HepG2 (cell line): ENCODE results near the gene REELD1. TPM values are rescaled to one million over a fixed set of nuclear protein-coding genes. Genes with fewer than 3 reads are reported as not detected.

Source experiments
- ATAC-seq: fragments of 200-7000 bp; cut with Tn5 transposase; 3 replicates; pipeline ENCODE4 v1.9.1; 2020; ENCODE audit warnings: mild to moderate bottlenecking, moderate library complexity
- BruUV-seq: library from RNA; stranded (reverse); fragments of 400-500 nt; replicated peaks from 2 replicates; lab custom pipeline; 2021; lab: Mats Ljungman, UMichigan
- CTCF ChIA-PET: fragments of 300-600 bp; formaldehyde crosslinking; extraction: SDS; loops from one replicate; lab custom pipeline; 2021; ENCODE audit warnings: low total read pairs, inconsistent platforms, low intra/inter-chr PET ratio; lab: Yijun Ruan, JAX
- POLR2A ChIA-PET: fragments of 350-600 bp; sonication (Branson Sonifier 250); formaldehyde crosslinking; loops from one replicate; lab custom pipeline; 2020; ENCODE audit warnings: antibody characterized with exemption, inconsistent platforms; lab: Yijun Ruan, JAX
- DNase-seq: peaks from one replicate; pipeline ENCODE4 v3.0.0-alpha.2; 2015; ENCODE audit warnings: low spot score
- FAIRE-seq: peaks from 3 replicates; lab custom pipeline; 2011; peaks lifted over from hg19 to GRCh38; lab: Jason Lieb, UNC
- H2AFZ ChIP-seq: one replicate; pipeline ENCODE4 v1.6.1; 2011; ENCODE audit warnings: low read length, inconsistent platforms
- H3K27ac ChIP-seq: fragments of 300-600 bp; 3 replicates; pipeline ENCODE4 v1.8.0; 2011; ENCODE audit warnings: mixed run types, mild to moderate bottlenecking, mixed read lengths, low read length, inconsistent platforms; ENCODE audit not compliant: insufficient read depth; ENCODE audit errors: extremely low read length
- H3K27me3 ChIP-seq, 2 experiments: fragments of 200-600 bp in 1 of 2; 2 replicates in 1 of 2; 3 replicates in 1 of 2; pipeline versions ENCODE4 v1.6.0 to v1.8.0; 2011; ENCODE audit warnings: low read length in 2 of 2, mild to moderate bottlenecking in 2 of 2, moderate library complexity in 2 of 2, inconsistent platforms in 1 of 2; ENCODE audit not compliant: insufficient read depth in 2 of 2, control insufficient read depth in 1 of 2
- H3K36me3 ChIP-seq, 2 experiments: fragments of 200-600 bp in 1 of 2; replicated peaks in 1 of 2; 2 replicates in 1 of 2; 3 replicates in 1 of 2; pipeline versions ENCODE4 v1.5.1 to v1.8.0; 2011; ENCODE audit warnings: low read length in 2 of 2, inconsistent platforms in 1 of 2; ENCODE audit not compliant: insufficient read depth in 2 of 2, control insufficient read depth in 1 of 2
- H3K4me1 ChIP-seq: 2 replicates; pipeline ENCODE4 v1.5.1; 2012; ENCODE audit warnings: low read length, inconsistent platforms; ENCODE audit not compliant: insufficient read depth
- H3K4me2 ChIP-seq: 2 replicates; pipeline ENCODE4 v1.6.0; 2011; ENCODE audit warnings: low read depth, low read length, inconsistent platforms
- H3K4me3 ChIP-seq, 3 experiments: fragments of 200-600 bp in 1 of 3; sonication (generic), shearing (Covaris generic) in 1 of 3; replicated peaks in 1 of 3; 2 replicates each; pipeline ENCODE4 v1.5.1; 2011 to 2016; ENCODE audit warnings: low read length in 3 of 3, inconsistent platforms in 2 of 3, low read depth in 2 of 3, mild to moderate bottlenecking in 2 of 3, control low read depth in 1 of 3, mixed read lengths in 1 of 3; ENCODE audit not compliant: insufficient read depth in 1 of 3
- H3K79me2 ChIP-seq: one replicate; pipeline ENCODE4 v1.6.1; 2011; ENCODE audit warnings: low read length, inconsistent platforms; ENCODE audit not compliant: insufficient read depth
- H3K9ac ChIP-seq: 2 replicates; pipeline ENCODE4 v1.6.0; 2011; ENCODE audit warnings: mild to moderate bottlenecking, low read depth, low read length, inconsistent platforms; ENCODE audit not compliant: insufficient read depth
- H3K9me3 ChIP-seq: 2 replicates; pipeline ENCODE4 v1.5.1; 2012; ENCODE audit warnings: mild to moderate bottlenecking, low read length
- H4K20me1 ChIP-seq: 2 replicates; pipeline ENCODE4 v1.6.0; 2011; ENCODE audit warnings: inconsistent platforms, mild to moderate bottlenecking, low read length, moderate library complexity; ENCODE audit not compliant: insufficient read depth
- ATAD3A ChIP-seq: sonication (generic); formaldehyde crosslinking; IDR thresholded peaks from 2 replicates; pipeline ENCODE4 v1.4.0; 2020; ENCODE audit warnings: missing genetic modification reagents
- ATF7-NPFF ChIP-seq: sonication (generic); formaldehyde crosslinking; IDR thresholded peaks from 2 replicates; pipeline ENCODE4 v1.8.1; 2023; ENCODE audit warnings: mild to moderate bottlenecking, low read depth, missing genetic modification reagents, moderate library complexity
- CSRNP1 ChIP-seq: sonication (generic); formaldehyde crosslinking; IDR thresholded peaks from 2 replicates; pipeline ENCODE4 v1.8.1; 2023; ENCODE audit warnings: mild to moderate bottlenecking, missing genetic modification reagents
- E2F5 ChIP-seq: sonication (generic); formaldehyde crosslinking; conservative IDR thresholded peaks from 2 replicates; pipeline ENCODE4 v1.4.0; 2020; ENCODE audit warnings: missing genetic modification reagents
- JUND ChIP-seq: sonication (generic); formaldehyde crosslinking; IDR thresholded peaks from 2 replicates; pipeline ENCODE4 v1.8.0; 2022; ENCODE audit warnings: mild to moderate bottlenecking, missing genetic modification reagents
- KAT2B ChIP-seq: fragments of 150-350 bp; IDR thresholded peaks from 2 replicates; pipeline ENCODE4 v1.6.1; 2014; ENCODE audit warnings: low read depth, low read length, borderline replicate concordance
- KLF11 ChIP-seq: IDR thresholded peaks from 2 replicates; pipeline ENCODE4 v1.6.1; 2016; ENCODE audit warnings: missing compliant biosample characterization
- MIER3 ChIP-seq: IDR thresholded peaks from 2 replicates; pipeline ENCODE4 v1.6.1; 2016; ENCODE audit warnings: missing compliant biosample characterization, borderline replicate concordance
- MXD4 ChIP-seq: IDR thresholded peaks from 2 replicates; pipeline ENCODE4 v1.6.1; 2016; ENCODE audit warnings: mild to moderate bottlenecking, missing biosample characterization, missing genetic modification reagents
- PAF1 ChIP-seq: IDR thresholded peaks from 2 replicates; pipeline ENCODE4 v1.6.1; 2016; ENCODE audit warnings: missing genetic modification reagents, missing compliant biosample characterization
- SATB2 ChIP-seq: sonication (generic); formaldehyde crosslinking; IDR thresholded peaks from 2 replicates; pipeline ENCODE4 v1.5.0; 2020; ENCODE audit warnings: missing genetic modification reagents
- XRCC5 ChIP-seq: fragments of 200-400 bp; formaldehyde crosslinking; optimal IDR thresholded peaks from 2 replicates; pipeline ENCODE3; 2017; ENCODE audit warnings: mild to moderate bottlenecking, low read length
- ZFAT ChIP-seq: sonication (generic); formaldehyde crosslinking; conservative IDR thresholded peaks from 2 replicates; pipeline ENCODE4 v1.8.1; 2023; ENCODE audit warnings: missing genetic modification reagents, inconsistent platforms
- ZNF101 ChIP-seq: sonication (generic); formaldehyde crosslinking; IDR thresholded peaks from 2 replicates; pipeline ENCODE4 v1.4.0; 2020; ENCODE audit warnings: mild to moderate bottlenecking, low read depth, missing genetic modification reagents, borderline replicate concordance
- ZNF652 ChIP-seq: IDR thresholded peaks from 2 replicates; pipeline ENCODE4 v1.6.1; 2016; ENCODE audit warnings: low read depth, borderline replicate concordance
- ZNF800 ChIP-seq: sonication (generic); formaldehyde crosslinking; IDR thresholded peaks from 2 replicates; pipeline ENCODE4 v1.4.0; 2020; ENCODE audit warnings: missing genetic modification reagents
- ZNF83 ChIP-seq: sonication (generic); formaldehyde crosslinking; IDR thresholded peaks from 2 replicates; pipeline ENCODE4 v1.4.0; 2020; ENCODE audit warnings: missing genetic modification reagents, mild to moderate bottlenecking, borderline replicate concordance
- WGBS: methylation state at CpG from one replicate; pipeline ENCODE4 v1.1.6; 2017; ENCODE audit warnings: low lambda C conversion rate; 5-methylcytosine and 5-hydroxymethylcytosine counted together
- in situ Hi-C: cut with HindIII; loops from 2 replicates; pipeline ENCODE4 v1.10.0; 2017; ENCODE audit warnings: low pct_unique_long_range_greater_than_20kb; ENCODE audit not compliant: extremely low pct_ligation_motif_present
- intact Hi-C: fragments of 100-400 bp; cut with micrococcal nuclease; formaldehyde crosslinking; loops from one replicate; pipeline ENCODE4 v1.10.0; 2022; ENCODE audit not compliant: unreplicated experiment
- polyA plus RNA-seq, 8 experiments: library from polyadenylated mRNA; depleted of rRNA in 3 of 8; stranded (reverse) in 7 of 8; unstranded in 1 of 8; fragments of >200 nt; fragmentation: Illumina TruSeq in 4 of 8; extraction: Trizol in 4 of 8; gene quantifications; 2 replicates each; pipeline versions ENCODE4 v1.2.1 to v1.2.3, GENCODE V29; 2011 to 2016; ENCODE audit warnings: low read depth in 4 of 8, missing spikeins in 1 of 8, mixed read lengths in 1 of 8; ENCODE audit not compliant: insufficient read depth in 1 of 8
- total RNA-seq, 5 experiments: library from RNA; depleted of rRNA; stranded (reverse); fragments of >200 nt; fragmentation: Illumina TruSeq; extraction: Trizol; gene quantifications; 2 replicates each; pipeline ENCODE4 v1.2.3, GENCODE V29; 2016; ENCODE audit warnings: low read depth in 1 of 5

The REELD1 gene
- total and polyA plus RNA-seq, 2 of the 13 experiments (the other 11 are each of a cell fraction or from before 2014, with no cell fraction given), result 0.04 to 0.26 TPM

- CTCF ChIA-PET, result no interaction called here
- Histone ChIP-seq H3K4me3 (no peak overlapping the region), H3K27me3 (no peaks in the 10 kb centered on the region), H3K27ac (no peak overlapping the region), H3K9ac (no peak overlapping the region), H3K4me2 (no peak overlapping the region), H3K4me1 (no peaks in the 10 kb centered on the region), H3K36me3 (no peaks in the 10 kb centered on the region), H4K20me1 (no peaks in the 10 kb centered on the region), H2AFZ (no peak overlapping the region), H3K9me3 (no peaks in the 10 kb centered on the region), H3K79me2 (no peaks in the 10 kb centered on the region)
- intact Hi-C loops, result no loop called here
- in situ Hi-C loops, result no loop called here
- no peak for DNase-seq
- no peak for ATAC-seq
- TF ChIP-seq ZNF652 (CRISPR knock-in tag) (no peak), ZNF800 (CRISPR knock-in tag) (no peak), KLF11 (no peak)
- no TSS peak for BruUV-seq
- POLR2A ChIA-PET, result no interaction called here
- FAIRE-seq, result no peak
Observed at GRCh38 chr4:146275370-146275769, 61.0 kb downstream of the REELD1 start.

GRCh38 chr4:146278986-146279385, 64.6 kb downstream of the REELD1 start:
- Histone ChIP-seq H4K20me1 (no peaks in the 10 kb centered on the region), H2AFZ (no peak overlapping the region), H3K36me3 (no peaks in the 10 kb centered on the region), H3K4me2 (no peak overlapping the region), H3K4me3 (no peak overlapping the region), H3K27ac (no peak overlapping the region), H3K27me3 (no peaks in the 10 kb centered on the region), H3K9ac (no peak overlapping the region), H3K9me3 (no peaks in the 10 kb centered on the region), H3K79me2 (no peaks in the 10 kb centered on the region), H3K4me1 (no peaks in the 10 kb centered on the region)
- POLR2A ChIA-PET, result no interaction called here
- CTCF ChIA-PET, result no interaction called here
- FAIRE-seq, result no peak
- in situ Hi-C loops, result no loop called here
- BruUV-seq, result no TSS peak
- 100% methylated on average over 1 of the region's 1 CpG for WGBS
- intact Hi-C loops, result no loop called here
- TF ChIP-seq KAT2B (no peak), E2F5 (CRISPR knock-in tag) (no peak), ZNF101 (CRISPR knock-in tag) (no peak), PAF1 (no peak), SATB2 (no peak), JUND (CRISPR knock-in tag) (no peak), CSRNP1 (CRISPR knock-in tag) (no peak), ATAD3A (CRISPR knock-in tag) (no peak), ATF7-NPFF (CRISPR knock-in tag) (no peak), ZFAT (no peak), ZNF83 (CRISPR knock-in tag) (no peak), MXD4 (CRISPR knock-in tag) (no peak), XRCC5 (no peak), MIER3 (CRISPR knock-in tag) (no peak)
- no peak for DNase-seq
- ATAC-seq, result no peak
